Neural progenitor cell (in vitro differentiated cells): ENCODE results near the gene SLC27A4. TPM values are rescaled to one million over a fixed set of nuclear protein-coding genes. Genes with fewer than 3 reads are reported as not detected.

Experiments used
- DNase-seq: peaks from one replicate; pipeline ENCODE4 v3.0.0-alpha.2; 2016; ENCODE audit warnings: low spot score
- H2AFZ ChIP-seq: fragments of 200-600 bp; sonication (generic); replicated peaks from 2 replicates; pipeline ENCODE4 v1.6.1; 2016; ENCODE audit warnings: antibody characterized with exemption
- H3F3A ChIP-seq: fragments of 200-600 bp; sonication (generic); 2 replicates; pipeline ENCODE4 v1.6.1; 2016; ENCODE audit warnings: antibody characterized with exemption, low read depth
- H3K27ac ChIP-seq: fragments of 200-600 bp; sonication (generic); 2 replicates; pipeline ENCODE4 v1.5.1; 2016; ENCODE audit warnings: mild to moderate bottlenecking
- H3K27me3 ChIP-seq: fragments of 200-600 bp; sonication (generic); 2 replicates; pipeline ENCODE4 v1.6.1; 2016; ENCODE audit warnings: mild to moderate bottlenecking, moderate library complexity
- H3K36me3 ChIP-seq: fragments of 200-600 bp; sonication (generic); 2 replicates; pipeline ENCODE4 v1.5.1; 2016
- H3K4me1 ChIP-seq: fragments of 200-600 bp; sonication (generic); 2 replicates; pipeline ENCODE4 v1.6.1; 2016; ENCODE audit warnings: mixed run types
- H3K4me2 ChIP-seq: fragments of 200-600 bp; sonication (generic); 2 replicates; pipeline ENCODE4 v1.6.1; 2016
- H3K4me3 ChIP-seq: fragments of 200-600 bp; sonication (generic); 2 replicates; pipeline ENCODE4 v1.5.1; 2016
- H3K79me2 ChIP-seq: fragments of 200-600 bp; sonication (generic); 2 replicates; pipeline ENCODE4 v1.6.1; 2016; ENCODE audit warnings: low read depth
- H3K9ac ChIP-seq: fragments of 200-600 bp; sonication (generic); 2 replicates; pipeline ENCODE4 v1.6.1; 2016
- H3K9me3 ChIP-seq: fragments of 200-600 bp; sonication (generic); 2 replicates; pipeline ENCODE4 v1.5.1; 2016; ENCODE audit warnings: low read depth
- H4K20me1 ChIP-seq: fragments of 200-600 bp; sonication (generic); 2 replicates; pipeline ENCODE4 v1.6.1; 2016; ENCODE audit warnings: low read depth
- H3K27ac Mint-ChIP-seq: 3 replicates; pipeline ENCODE4 v1.8.0; 2021; ENCODE audit warnings: mixed read lengths
- H3K27me3 Mint-ChIP-seq: 2 replicates; pipeline ENCODE4 v1.8.0; 2022; ENCODE audit warnings: low read depth, mild to moderate bottlenecking, inconsistent platforms, moderate library complexity, mixed read lengths; ENCODE audit not compliant: insufficient read depth
- H3K36me3 Mint-ChIP-seq: 3 replicates; pipeline ENCODE4 v1.8.0; 2021; ENCODE audit warnings: mixed read lengths
- H3K4me1 Mint-ChIP-seq: 3 replicates; pipeline ENCODE4 v1.8.0; 2021; ENCODE audit warnings: mixed read lengths
- H3K4me3 Mint-ChIP-seq: 3 replicates; pipeline ENCODE4 v1.8.0; 2021; ENCODE audit warnings: mild to moderate bottlenecking, moderate library complexity, mixed read lengths
- H3K9me3 Mint-ChIP-seq: 3 replicates; pipeline ENCODE4 v1.8.0; 2020; ENCODE audit warnings: mixed read lengths
- CTCF ChIP-seq: fragments of 200-600 bp; sonication (generic); IDR thresholded peaks from 2 replicates; pipeline ENCODE4 v1.5.1; 2017; ENCODE audit warnings: antibody characterized with exemption, mild to moderate bottlenecking
- EZH2 ChIP-seq: fragments of 200-600 bp; sonication (generic); IDR thresholded peaks from 2 replicates; pipeline ENCODE4 v1.6.1; 2017; ENCODE audit warnings: antibody characterized with exemption, mild to moderate bottlenecking, moderate library complexity
- EZH2phosphoT487 ChIP-seq: fragments of 200-600 bp; sonication (generic); IDR thresholded peaks from 2 replicates; pipeline ENCODE4 v1.6.1; 2017; ENCODE audit warnings: antibody characterized with exemption
- total RNA-seq: library from RNA; depleted of rRNA; stranded (reverse); fragments of >200 nt; gene quantifications from 2 replicates; pipeline ENCODE4 v1.2.3, GENCODE V29; 2015; ENCODE audit warnings: low replicate concordance

The SLC27A4 gene
- total RNA-seq, 1 donor from 2014 or later: 4.4 TPM

DNA sequence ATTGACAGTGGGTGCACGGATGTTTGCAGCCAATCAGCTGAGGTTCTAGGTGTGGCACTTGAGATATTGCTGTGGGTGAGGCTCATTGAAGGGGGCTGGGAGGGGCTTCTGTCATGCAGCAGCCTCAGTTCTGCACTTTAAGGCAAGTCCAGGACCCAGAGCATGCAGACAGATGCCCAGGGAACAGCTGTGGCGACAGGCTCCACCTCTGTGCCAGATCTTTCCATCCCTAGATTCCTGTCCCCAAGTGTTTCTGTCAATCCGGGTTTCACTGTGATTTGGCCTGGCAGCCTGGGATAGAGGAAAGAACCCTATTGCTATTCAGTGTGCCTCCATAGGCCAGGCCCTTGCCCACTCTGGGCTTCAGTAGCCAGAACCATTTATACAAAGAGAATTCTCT lies 59.5 kb downstream of the SLC27A4 start:
- H3K9me3 ChIP-seq: no peaks in the 10 kb centered on the region
- no peaks in the 10 kb centered on the region for H3K36me3 ChIP-seq
- peaks cover 17% of the 10 kb centered on the region for H3F3A ChIP-seq
- Mint-ChIP-seq H3K4me1 (peaks cover 30% of the 10 kb centered on the region), H3K9me3 (peaks cover 2% of the 10 kb centered on the region), H3K27me3 (peaks cover 43% of the 10 kb centered on the region), H3K36me3 (no peaks in the 10 kb centered on the region), H3K4me3 (no peak overlapping the region), H3K27ac (no peak overlapping the region)
- H3K9ac ChIP-seq: no peak overlapping the region
- no peak for TF ChIP-seq EZH2phosphoT487
- peaks cover 53% of the 10 kb centered on the region for H4K20me1 ChIP-seq
- DNase-seq: no peak
- no peaks in the 10 kb centered on the region for H3K4me1 ChIP-seq
- H3K27me3 ChIP-seq: peaks cover 100% of the 10 kb centered on the region
- no peaks in the 10 kb centered on the region for H3K79me2 ChIP-seq
- no peak overlapping the region for H2AFZ ChIP-seq
- H3K4me3 ChIP-seq: no peak overlapping the region
- no peak overlapping the region for H3K4me2 ChIP-seq
- H3K27ac ChIP-seq: no peak overlapping the region

GRCh38 chr9:128404560-128404959 lies 64.2 kb downstream of the SLC27A4 start:
- H3K27ac ChIP-seq: no peak overlapping the region
- no peak overlapping the region for H3K9ac ChIP-seq
- H3F3A ChIP-seq: peaks cover 22% of the 10 kb centered on the region
- H3K4me2 ChIP-seq: no peak overlapping the region
- H3K4me1 ChIP-seq: peaks cover 12% of the 10 kb centered on the region
- peaks cover 58% of the 10 kb centered on the region for H4K20me1 ChIP-seq
- Mint-ChIP-seq H3K4me3 (peak overlapping the region; percentile 38), H3K4me1 (peaks cover 50% of the 10 kb centered on the region), H3K9me3 (peaks cover 2% of the 10 kb centered on the region), H3K27me3 (peaks cover 28% of the 10 kb centered on the region), H3K27ac (peak overlapping the region; percentile 99), H3K36me3 (no peaks in the 10 kb centered on the region)
- no peaks in the 10 kb centered on the region for H3K79me2 ChIP-seq
- H3K9me3 ChIP-seq: no peaks in the 10 kb centered on the region
- H2AFZ ChIP-seq: no peak overlapping the region
- no peak for TF ChIP-seq EZH2
- TF ChIP-seq EZH2phosphoT487: no peak
- TF ChIP-seq CTCF: no peak
- DNase-seq: no peak
- no peak overlapping the region for H3K4me3 ChIP-seq
- H3K27me3 ChIP-seq: peaks cover 100% of the 10 kb centered on the region
- no peaks in the 10 kb centered on the region for H3K36me3 ChIP-seq

- Histone ChIP-seq H3K4me1 (peaks cover 13% of the 10 kb centered on the region), H4K20me1 (peaks cover 58% of the 10 kb centered on the region), H3K9ac (no peak overlapping the region), H3K79me2 (no peaks in the 10 kb centered on the region), H3K36me3 (no peaks in the 10 kb centered on the region), H3K4me3 (no peak overlapping the region), H2AFZ (no peak overlapping the region), H3K27me3 (peaks cover 100% of the 10 kb centered on the region), H3K27ac (no peak overlapping the region), H3K4me2 (no peak overlapping the region), H3F3A (peaks cover 28% of the 10 kb centered on the region), H3K9me3 (no peaks in the 10 kb centered on the region)
- Mint-ChIP-seq H3K4me1 (peaks cover 57% of the 10 kb centered on the region), H3K9me3 (peaks cover 2% of the 10 kb centered on the region), H3K4me3 (peak overlapping the region; percentile 79), H3K27me3 (peaks cover 22% of the 10 kb centered on the region), H3K27ac (peak overlapping the region; percentile 99), H3K36me3 (no peaks in the 10 kb centered on the region)
- TF ChIP-seq EZH2phosphoT487: no peak
- DNase-seq: no peak
These were observed 64.9 kb downstream of the SLC27A4 start for GRCh38 chr9:128405077-128405779.

- Histone ChIP-seq H3K9ac (no peak overlapping the region), H3K27ac (no peak overlapping the region), H3K4me3 (no peak overlapping the region), H3K27me3 (peaks cover 100% of the 10 kb centered on the region), H3K4me2 (no peak overlapping the region), H4K20me1 (peaks cover 62% of the 10 kb centered on the region), H3K4me1 (peaks cover 13% of the 10 kb centered on the region), H3K9me3 (no peaks in the 10 kb centered on the region), H3K79me2 (no peaks in the 10 kb centered on the region), H2AFZ (no peak overlapping the region), H3F3A (peaks cover 30% of the 10 kb centered on the region), H3K36me3 (no peaks in the 10 kb centered on the region)
- peak overlapping the region; percentile 27 for H3K4me3 Mint-ChIP-seq
- H3K27me3 Mint-ChIP-seq: peaks cover 18% of the 10 kb centered on the region
- H3K9me3 Mint-ChIP-seq: peaks cover 2% of the 10 kb centered on the region
- no peak for DNase-seq
- H3K36me3 Mint-ChIP-seq: no peaks in the 10 kb centered on the region
- TF ChIP-seq CTCF (no peak), EZH2 (no peak), EZH2phosphoT487 (no peak)
- H3K27ac Mint-ChIP-seq: peak overlapping the region; percentile 99
- peaks cover 58% of the 10 kb centered on the region for H3K4me1 Mint-ChIP-seq
These were observed 65.4 kb downstream of the SLC27A4 start for GRCh38 chr9:128405780-128406171.
